RWPE1 (cell line): ENCODE data around the gene LPO.

Experiments
- CTCF ChIA-PET: fragments of 350-600 bp; sonication (Branson Sonifier 250); formaldehyde crosslinking; extraction: SDS; loops from one replicate; lab custom pipeline; 2021; lab: Yijun Ruan, JAX
- POLR2A ChIA-PET: fragments of 400-600 bp; formaldehyde crosslinking; extraction: SDS; loops from one replicate; lab custom pipeline; 2020; ENCODE audit warnings: antibody characterized with exemption; ENCODE audit not compliant: low non-redundant PET; lab: Yijun Ruan, JAX
- DNase-seq: peaks from one replicate; pipeline ENCODE4 v3.0.0; 2012; ENCODE audit warnings: low spot score
- H3K27ac ChIP-seq: fragments of 450-650 bp; 2 replicates; pipeline ENCODE4 v1.5.1; 2017
- TF ChIP-seq, protein P1 (sequence below): fragments of 450-650 bp; conservative IDR thresholded peaks from 2 replicates; pipeline ENCODE4 v1.5.1; 2017; ENCODE audit warnings: low read depth, mild to moderate bottlenecking

LPO gene

DNA sequence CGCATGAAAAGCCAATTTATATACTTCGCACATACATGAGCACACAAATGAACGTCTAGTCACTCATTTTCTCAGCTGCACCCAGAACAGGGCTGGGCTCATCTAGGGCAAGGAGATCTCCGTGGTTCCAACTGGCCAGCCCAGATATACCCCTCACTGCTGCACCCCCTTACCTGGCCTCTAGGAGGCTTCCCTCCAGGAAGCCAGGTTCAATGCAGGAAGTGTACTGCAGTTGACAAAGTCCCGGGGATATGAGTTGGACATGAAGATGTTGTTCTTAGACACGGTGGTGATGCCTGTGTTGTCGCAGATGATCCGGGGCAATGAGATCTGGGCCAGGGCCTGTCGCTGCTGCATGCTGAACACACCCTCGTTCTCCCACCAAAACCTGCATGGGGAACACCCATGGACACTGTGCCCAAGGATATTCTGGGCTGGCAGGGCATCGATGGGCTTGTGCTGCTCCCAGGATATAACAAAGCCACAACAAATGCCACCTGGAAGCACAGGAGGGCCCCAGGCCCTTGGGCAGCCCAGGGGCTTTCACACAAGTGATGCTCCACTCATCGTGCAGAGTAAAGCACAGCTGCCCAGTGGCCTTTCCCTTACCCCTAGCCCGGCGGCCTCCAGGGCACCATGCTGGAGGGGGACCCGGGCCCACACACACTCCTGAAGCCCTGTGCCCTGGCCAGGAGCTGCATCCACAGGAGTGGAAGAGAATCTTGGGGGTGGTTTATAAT lies 32.3 kb downstream of the LPO start:
- CTCF ChIA-PET: interaction anchor here (0.6 kb wide), 1 partner anchor 279 kb away, joined by 4 read pairs; no protein-coding TSS in a partner anchor
- POLR2A ChIA-PET: no interaction called here
- no peak overlapping the region for H3K27ac ChIP-seq
- no peak for DNase-seq
- TF ChIP-seq, protein P1, sequence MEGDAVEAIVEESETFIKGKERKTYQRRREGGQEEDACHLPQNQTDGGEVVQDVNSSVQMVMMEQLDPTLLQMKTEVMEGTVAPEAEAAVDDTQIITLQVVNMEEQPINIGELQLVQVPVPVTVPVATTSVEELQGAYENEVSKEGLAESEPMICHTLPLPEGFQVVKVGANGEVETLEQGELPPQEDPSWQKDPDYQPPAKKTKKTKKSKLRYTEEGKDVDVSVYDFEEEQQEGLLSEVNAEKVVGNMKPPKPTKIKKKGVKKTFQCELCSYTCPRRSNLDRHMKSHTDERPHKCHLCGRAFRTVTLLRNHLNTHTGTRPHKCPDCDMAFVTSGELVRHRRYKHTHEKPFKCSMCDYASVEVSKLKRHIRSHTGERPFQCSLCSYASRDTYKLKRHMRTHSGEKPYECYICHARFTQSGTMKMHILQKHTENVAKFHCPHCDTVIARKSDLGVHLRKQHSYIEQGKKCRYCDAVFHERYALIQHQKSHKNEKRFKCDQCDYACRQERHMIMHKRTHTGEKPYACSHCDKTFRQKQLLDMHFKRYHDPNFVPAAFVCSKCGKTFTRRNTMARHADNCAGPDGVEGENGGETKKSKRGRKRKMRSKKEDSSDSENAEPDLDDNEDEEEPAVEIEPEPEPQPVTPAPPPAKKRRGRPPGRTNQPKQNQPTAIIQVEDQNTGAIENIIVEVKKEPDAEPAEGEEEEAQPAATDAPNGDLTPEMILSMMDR: no peak

DNA sequence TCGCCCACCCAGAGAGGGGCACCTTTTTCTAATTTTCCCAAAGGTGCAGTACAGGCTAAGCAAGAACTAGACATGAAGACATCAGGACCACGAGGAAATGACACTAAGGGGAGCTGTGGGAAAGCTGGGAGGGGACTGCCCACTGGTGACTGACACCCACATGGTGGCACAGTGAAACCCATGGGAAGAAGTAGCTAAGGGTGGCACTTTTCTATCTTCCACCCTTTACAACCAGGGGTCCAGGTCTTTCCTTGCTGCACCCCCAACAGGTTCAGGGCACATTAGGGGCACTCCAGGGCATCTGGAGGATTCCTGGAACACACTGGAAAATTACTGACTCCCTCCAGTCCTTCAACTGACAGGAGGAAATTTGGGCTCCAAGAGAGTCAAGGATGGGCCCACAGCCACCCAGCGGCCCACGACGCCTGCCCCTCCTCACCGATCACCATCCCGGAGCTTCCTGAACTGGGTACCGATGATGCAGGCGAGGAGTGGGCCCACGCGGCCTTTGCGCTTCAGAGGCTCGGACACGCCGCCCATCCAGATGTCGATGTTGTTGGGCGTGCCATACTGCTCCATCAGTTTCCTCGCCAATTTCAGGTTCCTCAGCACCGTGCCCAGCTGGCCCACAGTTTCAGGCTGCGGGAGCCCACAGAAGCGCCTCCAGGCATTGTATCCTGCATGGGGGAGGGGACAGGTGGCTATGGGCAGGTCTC lies 33.0 kb downstream of the LPO start:
- DNase-seq: no peak
- ChIA-PET CTCF (interaction anchor here (0.6 kb wide), 1 partner anchor 22 kb away, joined by 3 read pairs; no protein-coding TSS in a partner anchor), POLR2A (no interaction called here)
- H3K27ac ChIP-seq: no peak overlapping the region
- TF ChIP-seq, protein P1: no peak

DNA sequence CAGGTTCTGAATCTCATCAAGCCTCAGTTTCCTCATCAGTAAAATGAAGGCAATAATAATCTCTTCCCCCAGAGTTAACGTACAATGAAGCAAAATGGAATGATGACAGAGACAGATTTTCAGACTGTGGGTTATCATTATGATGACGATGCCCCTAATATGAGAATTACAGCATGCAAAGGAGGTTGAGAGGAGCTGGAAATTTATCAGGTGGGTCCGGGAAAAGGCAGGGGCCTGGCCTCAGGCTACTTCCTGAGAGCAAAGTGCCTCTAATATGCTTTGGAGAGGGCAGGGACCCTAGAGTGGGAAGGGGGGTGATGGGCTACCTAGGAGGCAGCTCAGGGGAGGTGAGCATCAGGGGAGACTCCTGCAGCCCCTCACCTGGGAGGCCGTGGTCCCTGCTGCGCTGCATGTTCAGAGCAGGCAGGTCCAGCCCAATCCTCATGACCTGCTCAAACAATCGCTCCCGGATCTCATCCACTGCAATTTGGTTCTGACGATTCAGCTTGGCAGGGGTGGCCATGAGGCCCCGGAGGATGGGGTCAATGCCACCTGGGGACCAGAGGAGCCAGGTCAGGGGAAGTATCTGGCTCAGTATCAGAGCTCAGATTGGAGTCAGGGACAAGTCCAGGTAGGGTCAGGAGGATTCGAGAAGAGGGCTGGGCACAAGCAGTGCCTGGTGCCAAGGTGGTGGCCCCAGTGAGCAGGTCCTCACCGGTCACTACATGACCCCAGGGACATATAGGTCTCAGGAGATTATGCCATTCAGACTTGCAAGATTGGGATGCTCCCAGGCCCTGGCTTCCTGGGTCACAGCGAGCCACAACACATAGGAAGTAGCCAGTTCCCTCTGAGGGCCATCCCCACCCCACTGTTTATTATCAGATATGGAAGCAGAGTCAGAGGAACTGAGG lies 34.2 kb downstream of the LPO start:
- DNase-seq: no peak
- TF ChIP-seq, protein P1: no peak
- no peak overlapping the region for H3K27ac ChIP-seq
- POLR2A ChIA-PET: interaction anchor here (0.6 kb wide), 1 partner anchor 12 kb away, joined by 3 read pairs; no protein-coding TSS in a partner anchor
- CTCF ChIA-PET: interaction anchor here (0.6 to 0.7 kb wide), 3 partner anchors 36 to 1325 kb away, joined by 3 to 4 read pairs (median 3); no protein-coding TSS in a partner anchor

DNA sequence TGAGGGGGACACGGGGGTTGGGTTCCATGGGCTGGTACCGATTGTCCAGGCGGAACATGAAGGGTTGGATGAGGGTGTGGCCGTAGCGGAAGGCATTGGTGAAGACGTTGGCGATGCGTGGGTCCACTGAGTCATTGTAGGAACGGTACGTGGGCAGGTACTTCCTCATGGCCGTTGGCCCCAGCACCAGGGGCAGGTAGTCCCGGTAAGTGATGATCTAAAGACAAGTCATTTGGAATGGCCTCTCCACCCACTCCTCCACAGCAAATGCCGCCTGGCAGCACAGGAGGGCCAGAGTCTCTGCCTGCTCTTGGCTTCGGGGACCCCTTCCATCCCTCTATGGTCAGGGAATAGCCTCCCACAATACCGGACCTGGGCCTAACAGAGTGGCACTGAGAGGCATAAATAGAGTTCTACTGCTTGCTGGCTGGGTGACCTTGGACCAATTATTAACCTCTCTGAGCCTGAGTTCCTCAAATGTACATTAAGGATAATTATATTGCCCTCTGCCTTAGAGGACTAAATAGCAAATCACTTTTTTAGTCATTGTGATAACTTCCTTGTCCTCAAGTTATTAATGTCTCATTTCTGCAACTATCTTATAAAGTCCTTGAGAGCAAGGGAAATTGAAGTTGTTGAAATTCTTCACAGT lies 35.2 kb downstream of the LPO start:
- TF ChIP-seq, protein P1: no peak
- CTCF ChIA-PET: no interaction called here
- no peak overlapping the region for H3K27ac ChIP-seq
- POLR2A ChIA-PET: no interaction called here
- no peak for DNase-seq

DNA sequence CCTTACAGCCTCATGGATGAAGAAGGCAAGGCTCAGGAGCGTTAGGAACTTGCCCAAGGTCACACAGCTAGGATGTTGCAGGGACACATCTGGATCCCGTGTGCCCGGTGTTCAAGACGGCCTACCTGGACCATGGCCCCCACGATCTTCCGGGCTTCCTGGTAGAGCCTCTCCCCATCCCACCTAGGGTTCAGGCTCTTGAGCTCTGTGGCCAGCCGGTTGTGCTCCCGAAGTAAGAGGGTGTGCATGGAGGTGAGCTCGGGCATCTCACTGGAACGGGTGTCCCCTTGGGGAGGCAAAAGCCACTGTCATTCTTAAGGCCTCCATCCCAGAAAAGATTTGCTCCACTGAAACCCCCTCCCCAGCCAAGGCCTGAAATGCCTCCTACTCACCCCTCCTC lies 37.0 kb downstream of the LPO start:
- TF ChIP-seq, protein P1: no peak
- POLR2A ChIA-PET: no interaction called here
- no peak for DNase-seq
- CTCF ChIA-PET: no interaction called here
- no peak overlapping the region for H3K27ac ChIP-seq
